Lower lobe of right lung (tissue), 2 donors: ENCODE data around the gene B3GALT4. TPM values are rescaled to one million over a fixed set of nuclear protein-coding genes. Genes with fewer than 3 reads are reported as not detected.

Experiments
- ATAC-seq, 2 donors: fragments of 200-7000 bp; cut with Tn5 transposase; one replicate each; pipeline ENCODE4 v1.9.1; 2020 to 2022; ENCODE audit warnings: mild to moderate bottlenecking in 2 of 2, moderate library complexity in 2 of 2
- DNase-seq: peaks from one replicate; pipeline ENCODE4 v3.0.0-alpha.2; 2020
- H3K27ac ChIP-seq: fragments of 200-600 bp; one replicate; pipeline ENCODE4 v1.8.0; 2022
- H3K27me3 ChIP-seq: fragments of 200-600 bp; one replicate; pipeline ENCODE4 v1.8.0; 2022; ENCODE audit warnings: low read depth
- H3K36me3 ChIP-seq: fragments of 200-600 bp; one replicate; pipeline ENCODE4 v1.8.0; 2022; ENCODE audit warnings: mild to moderate bottlenecking
- H3K4me1 ChIP-seq: fragments of 200-600 bp; one replicate; pipeline ENCODE4 v1.8.0; 2022
- H3K4me3 ChIP-seq: fragments of 200-600 bp; one replicate; pipeline ENCODE4 v1.8.0; 2022; ENCODE audit warnings: mild to moderate bottlenecking
- H3K9me3 ChIP-seq: fragments of 200-600 bp; one replicate; pipeline ENCODE4 v1.8.0; 2022
- CTCF ChIP-seq: fragments of 200-600 bp; IDR thresholded peaks from one replicate; pipeline ENCODE4 v1.8.0; 2022; ENCODE audit warnings: antibody characterized with exemption, mild to moderate bottlenecking
- intact Hi-C: fragments of 100-400 bp; cut with DNase I; formaldehyde crosslinking; loops from one replicate; pipeline ENCODE4 v1.11.0; 2022
- total RNA-seq: library from RNA; stranded (reverse); fragmentation: NEBNext Ultra II Directional; extraction: Animal tissue kit (Norgen Biotek cat#: 25700); gene quantifications from one replicate; pipeline ENCODE4 v1.2.1, GENCODE V29; 2021
- donor health status: DM: no; HTN: yes; CAD: no; lungs with severe emphysema.

B3GALT4 gene
- total RNA-seq, 1 donor from 2014 or later = 19.6 TPM

GRCh38 chr6:33317669-33318425 lies 40.9 kb downstream of the B3GALT4 start, which contains the start of gene ZBTB22:
ZBTB22 (minus strand) TSS chr6:33317744; CDS start chr6:33316916, 828 bp downstream.
- peaks cover 33% of the 10 kb centered on the region for H3K36me3 ChIP-seq
- H3K4me1 ChIP-seq = peaks cover 68% of the 10 kb centered on the region
- ATAC-seq (peak; percentile 80 to 86), DNase-seq (peak; percentile 100)
- TF ChIP-seq CTCF = no peak
- intact Hi-C loops = no loop called here
- H3K9me3 ChIP-seq = no peaks in the 10 kb centered on the region
- peak within 1 kb of the TSS; percentile 84 for H3K27ac ChIP-seq
- no peaks in the 10 kb centered on the region for H3K27me3 ChIP-seq
- H3K4me3 ChIP-seq = peak within 1 kb of the TSS; percentile 64

- DNase-seq (no peak), ATAC-seq (no peak)
- H3K27me3 ChIP-seq = no peaks in the 10 kb centered on the region
- TF ChIP-seq CTCF = no peak
- no peaks in the 10 kb centered on the region for H3K9me3 ChIP-seq
- peaks cover 33% of the 10 kb centered on the region for H3K36me3 ChIP-seq
- peaks cover 69% of the 10 kb centered on the region for H3K4me1 ChIP-seq
- H3K4me3 ChIP-seq = peak overlapping the region; percentile 64
- peak overlapping the region; percentile 84 for H3K27ac ChIP-seq
- intact Hi-C loops = no loop called here
Observed at GRCh38 chr6:33318426-33319073, 41.6 kb downstream of the B3GALT4 start.

- TF ChIP-seq CTCF = no peak
- Histone ChIP-seq H3K27me3 (no peaks in the 10 kb centered on the region), H3K9me3 (no peaks in the 10 kb centered on the region), H3K27ac (no peak overlapping the region), H3K4me3 (no peak overlapping the region), H3K36me3 (peaks cover 33% of the 10 kb centered on the region), H3K4me1 (peaks cover 71% of the 10 kb centered on the region)
- ATAC-seq = no peak
- intact Hi-C loops = no loop called here
- no peak for DNase-seq
Observed at GRCh38 chr6:33319939-33320314, 43.0 kb downstream of the B3GALT4 start.

- peak overlapping the region; percentile 4 for H3K27ac ChIP-seq
- intact Hi-C loops = no loop called here
- no peak overlapping the region for H3K4me3 ChIP-seq
Observed at GRCh38 chr6:33320315-33321181, 43.6 kb downstream of the B3GALT4 start.

More at GRCh38 chr6:33320315-33321181, 43.6 kb downstream of the B3GALT4 start:
- no peaks in the 10 kb centered on the region for H3K27me3 ChIP-seq
- ATAC-seq (no peak), DNase-seq (no peak)
- peaks cover 65% of the 10 kb centered on the region for H3K4me1 ChIP-seq
- no peaks in the 10 kb centered on the region for H3K9me3 ChIP-seq
- peaks cover 33% of the 10 kb centered on the region for H3K36me3 ChIP-seq
- TF ChIP-seq CTCF = no peak
